ENCODE measurements around the gene RIOK2.
"Not testable (repeated sequence)": the region's sequence is repeated elsewhere in the genome, so short reads cannot be mapped to it uniquely, and the experiment has no call there.

RIOK2 gene

DNA sequence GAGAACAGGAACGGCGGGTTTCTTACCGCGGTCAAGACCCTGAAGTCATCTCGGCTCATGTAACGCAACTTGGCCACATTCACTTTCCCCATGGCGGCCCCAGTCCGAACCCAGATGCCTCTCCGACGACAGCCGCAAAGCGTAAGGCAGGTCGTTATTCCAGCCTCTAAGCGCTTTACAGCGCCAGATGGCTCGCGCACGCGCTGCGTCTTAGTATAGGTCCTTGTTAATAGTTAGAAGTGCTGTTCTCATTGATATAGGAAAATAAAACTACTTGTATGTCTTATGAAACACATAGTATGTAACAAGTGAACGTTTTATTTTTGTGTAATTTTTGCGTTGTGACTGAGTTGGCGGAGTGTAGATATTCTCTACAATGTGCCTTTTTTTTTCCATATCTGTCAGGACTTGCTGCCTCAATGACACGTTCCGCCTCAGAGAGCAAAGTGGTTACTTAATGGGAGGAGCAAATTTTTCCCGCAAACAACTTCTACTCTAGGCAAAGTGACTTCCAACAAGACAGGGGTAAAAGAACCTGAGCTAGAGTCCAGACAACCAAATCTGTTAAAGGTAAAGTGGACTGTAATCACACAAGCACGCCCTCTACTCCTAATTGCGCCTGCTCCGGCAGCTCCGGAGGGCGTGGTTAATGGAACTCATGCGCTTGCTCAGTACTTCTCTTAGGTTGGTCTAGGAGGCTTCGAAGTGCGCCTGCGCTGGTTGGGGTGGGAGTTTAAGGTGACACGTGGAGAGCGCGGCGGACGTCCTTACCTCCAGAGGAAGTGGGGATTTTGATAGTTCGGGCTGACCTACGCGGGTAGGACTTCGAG lies at the start of gene RIOK2:
RIOK2 (minus strand) TSS at position 148 of the 830 bp plus-strand sequence; CDS start at position 92, 56 bp downstream.
- in situ Hi-C loops (cut with MboI; ENCODE audit: low sequenced_read_pairs): no loop called here

DNA sequence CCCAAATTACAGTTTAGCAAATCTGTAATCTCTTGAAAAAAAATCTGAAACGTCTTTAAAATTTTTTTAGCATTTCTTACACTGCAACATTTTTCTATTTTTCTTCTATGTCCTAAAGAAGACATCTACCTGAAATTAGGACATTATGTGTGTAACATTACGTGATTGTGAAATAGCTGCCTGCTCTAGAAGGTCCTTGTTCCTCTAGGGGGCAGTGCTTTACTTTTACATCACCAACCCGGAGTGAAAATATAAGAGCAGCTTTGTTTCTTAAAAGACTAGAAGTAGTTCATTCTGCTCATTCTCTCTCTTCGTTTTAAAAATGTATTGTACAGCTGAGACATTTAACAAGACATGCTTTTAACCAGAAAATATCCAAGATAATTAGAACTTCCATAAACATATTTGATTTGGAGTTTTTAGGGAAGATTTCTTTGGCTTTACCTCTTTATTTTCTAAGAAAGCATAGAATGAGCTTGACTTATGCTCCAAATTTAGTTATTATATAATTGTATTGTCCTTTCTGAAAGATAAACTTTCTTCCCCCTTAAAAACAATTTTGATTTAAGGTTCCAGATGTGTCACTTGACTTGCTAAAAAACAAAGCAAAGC lies 48.1 kb upstream of the RIOK2 start:
- in situ Hi-C loops (cut with MboI; ENCODE audit: low sequenced_read_pairs): no loop called here

DNA sequence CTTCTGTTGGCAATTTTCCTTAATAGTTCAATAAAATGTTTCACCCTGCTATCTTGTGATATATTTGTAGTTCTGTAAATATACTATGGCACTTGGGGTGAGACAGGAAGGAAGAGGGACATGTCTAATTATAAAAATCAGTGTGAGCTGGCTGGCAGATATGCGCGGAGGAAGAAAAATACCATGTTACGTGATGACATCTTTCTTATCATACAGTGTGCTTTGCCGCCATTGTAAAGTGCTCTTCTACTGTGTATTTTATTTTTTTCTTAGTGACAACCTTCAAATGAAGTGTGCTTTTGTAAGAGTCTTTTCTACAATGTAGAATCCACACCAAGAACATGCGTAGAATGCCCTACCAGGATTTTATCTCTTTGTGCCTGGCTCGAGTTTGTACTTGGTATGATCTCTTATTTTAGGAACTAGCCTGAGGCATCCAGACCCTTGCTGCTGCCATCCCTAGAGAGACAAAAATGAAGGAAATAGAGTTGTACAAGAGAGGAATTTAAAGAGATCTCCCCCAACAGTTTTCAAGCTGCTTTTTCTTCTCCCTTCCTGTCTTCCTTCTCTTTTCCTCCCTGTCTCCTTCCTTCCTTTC lies 46.7 kb upstream of the RIOK2 start:
- in situ Hi-C loops (cut with MboI; ENCODE audit: low sequenced_read_pairs): no loop called here

DNA sequence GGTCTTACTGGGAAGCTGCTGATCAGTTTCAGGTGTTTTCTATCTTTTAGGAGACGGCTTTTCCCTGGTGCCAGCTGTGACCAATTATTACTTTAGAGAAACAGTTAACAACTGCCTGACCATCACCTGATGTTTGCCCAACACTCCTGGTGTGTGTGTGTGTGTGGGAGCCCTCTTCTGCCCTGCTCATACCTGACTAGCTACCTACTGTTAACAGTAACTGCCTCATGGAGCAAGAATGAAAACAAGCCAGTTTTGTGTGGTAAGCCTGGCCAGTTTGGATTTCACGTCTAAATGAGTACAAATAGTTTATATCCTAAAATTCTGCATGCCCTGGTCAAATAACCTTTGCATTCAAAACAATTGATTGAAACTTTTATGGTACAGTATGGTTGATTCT lies 46.1 kb upstream of the RIOK2 start:
- in situ Hi-C loops (cut with MboI; ENCODE audit: low sequenced_read_pairs): no loop called here

DNA sequence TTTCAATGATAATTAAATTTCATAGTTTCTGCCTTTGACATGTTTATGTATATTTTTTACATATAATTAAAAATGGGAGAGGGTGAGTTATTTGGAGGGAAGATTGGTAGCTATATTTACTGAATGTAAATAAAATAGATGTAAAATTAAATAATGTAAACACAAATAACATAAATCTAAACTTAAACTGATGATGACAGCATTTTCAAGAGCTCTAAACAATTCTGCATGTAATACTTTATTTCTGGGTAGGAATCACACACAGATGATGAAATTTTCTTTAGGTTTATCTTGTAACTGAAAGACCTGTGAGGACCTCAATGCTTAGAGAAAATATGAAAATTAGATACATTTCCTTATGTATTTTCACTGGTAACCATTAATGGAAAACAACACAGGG lies 42.2 kb upstream of the RIOK2 start:
- in situ Hi-C loops (cut with MboI; ENCODE audit: low sequenced_read_pairs): no loop called here

DNA sequence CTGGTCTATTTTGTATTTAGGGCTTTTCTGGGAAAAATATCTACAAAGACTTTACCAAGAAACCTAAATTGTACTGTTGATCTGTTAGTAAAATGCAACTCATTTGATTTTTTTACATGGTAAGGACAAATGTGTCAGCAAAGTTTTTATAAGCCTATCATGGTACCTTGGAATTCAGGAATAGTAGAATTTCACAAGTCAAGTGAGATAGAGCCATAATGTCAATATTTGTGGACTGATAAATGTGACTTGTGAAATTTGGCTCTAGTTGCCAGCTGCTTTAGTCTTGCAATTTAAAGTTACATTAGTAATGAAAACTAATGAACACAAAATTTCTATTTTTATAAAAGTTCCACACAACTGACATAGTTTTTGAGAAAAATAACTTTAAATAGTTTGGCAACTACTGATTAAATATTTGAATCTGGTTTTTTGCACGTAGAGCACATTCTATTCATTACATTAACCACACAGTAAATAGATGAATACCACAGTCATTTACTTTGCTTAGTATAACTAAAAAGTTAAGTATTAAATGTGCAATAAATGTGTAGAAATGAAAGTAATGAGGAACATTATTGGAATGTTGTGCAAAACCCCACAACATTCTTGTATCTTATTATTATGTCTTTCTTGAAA lies 41.2 kb upstream of the RIOK2 start:
- in situ Hi-C loops (cut with MboI; ENCODE audit: low sequenced_read_pairs): no loop called here

DNA sequence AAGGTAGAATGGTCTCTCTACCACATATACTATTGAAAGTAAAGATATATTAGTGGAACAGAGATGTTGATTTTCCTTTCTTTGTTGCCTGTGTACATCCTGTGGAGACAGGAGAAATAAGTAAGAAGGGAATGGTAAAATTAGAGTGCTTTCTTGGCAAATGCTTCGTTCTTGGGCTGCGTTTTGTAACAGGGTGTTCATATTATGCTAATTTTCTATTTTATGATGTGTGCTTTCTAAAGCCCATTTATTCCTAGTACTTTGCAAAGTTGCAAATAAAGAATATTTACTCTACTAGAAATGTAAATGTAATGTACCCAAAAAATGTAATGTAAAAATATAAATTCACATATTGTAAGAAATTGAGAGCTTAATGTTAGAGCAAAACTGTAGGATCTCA lies 40.5 kb upstream of the RIOK2 start:
- in situ Hi-C loops (cut with MboI; ENCODE audit: low sequenced_read_pairs): no loop called here

DNA sequence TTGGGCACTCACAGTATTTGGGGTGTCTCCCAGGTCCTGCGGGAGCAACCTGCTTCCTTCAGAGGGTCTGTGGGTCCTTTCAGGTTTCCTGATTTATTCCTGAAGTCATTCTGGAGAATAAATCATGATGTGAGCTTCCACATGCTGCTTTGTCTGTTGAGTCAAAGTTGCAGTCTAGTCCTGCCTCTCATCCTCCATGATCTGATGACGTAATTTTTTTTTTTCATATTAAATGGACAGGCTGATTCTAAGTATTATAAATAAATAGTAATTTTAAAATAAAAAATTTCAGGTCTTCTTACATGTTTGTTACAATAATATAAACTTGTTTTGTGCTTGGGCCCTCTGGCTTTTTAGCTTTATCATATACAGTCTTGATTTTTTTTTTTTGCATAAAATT lies 26.3 kb upstream of the RIOK2 start:
- in situ Hi-C loops (cut with MboI; ENCODE audit: low sequenced_read_pairs): no loop called here

DNA sequence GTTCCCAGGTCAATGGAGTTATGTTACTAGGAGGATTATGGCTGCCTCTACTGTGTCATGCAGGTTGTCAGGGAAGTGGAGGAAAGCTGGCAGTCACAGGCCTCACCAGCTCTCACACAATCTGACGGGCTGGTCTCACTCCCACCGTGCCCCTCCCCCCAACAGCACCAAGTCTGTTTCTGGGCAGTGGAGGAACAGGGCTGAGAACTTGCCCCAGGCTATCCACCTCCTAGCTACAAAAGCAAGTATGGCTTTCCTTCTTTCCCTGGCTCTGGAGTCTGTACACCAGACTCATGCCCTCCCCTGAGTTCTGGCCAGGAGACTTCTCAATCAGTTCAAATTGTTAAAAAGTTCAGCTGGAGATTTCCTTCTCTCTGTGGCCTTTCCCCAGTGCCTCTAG lies 25.7 kb upstream of the RIOK2 start:
- in situ Hi-C loops (cut with MboI; ENCODE audit: low sequenced_read_pairs): no loop called here

DNA sequence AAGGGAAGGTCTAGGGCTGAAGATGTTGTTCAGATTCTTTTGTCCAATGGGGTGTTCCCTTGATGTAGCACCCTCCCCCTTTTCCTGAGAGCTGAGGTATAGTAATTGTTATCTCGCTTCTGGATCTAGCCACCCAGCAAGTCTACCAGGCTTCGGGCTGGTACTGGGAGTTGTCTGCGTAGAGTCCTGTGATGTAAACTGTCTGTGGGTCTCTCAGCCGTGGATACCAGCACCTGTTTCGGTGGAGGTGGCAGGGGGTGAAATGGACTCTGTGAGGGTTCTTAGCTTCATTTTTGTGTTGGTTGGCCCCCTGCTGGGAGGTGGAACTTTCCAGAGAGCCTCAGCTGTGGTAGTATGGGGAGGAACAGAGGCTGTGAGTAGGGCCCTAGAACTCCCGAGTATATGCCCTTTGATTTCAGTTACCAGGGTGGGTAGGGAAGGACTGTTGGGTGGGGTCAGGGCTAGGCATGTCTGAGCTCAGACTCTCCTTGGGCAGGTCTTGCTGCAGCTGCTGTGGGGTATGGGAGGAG lies 25.2 kb upstream of the RIOK2 start:
- in situ Hi-C loops (cut with MboI; ENCODE audit: low sequenced_read_pairs): no loop called here

DNA sequence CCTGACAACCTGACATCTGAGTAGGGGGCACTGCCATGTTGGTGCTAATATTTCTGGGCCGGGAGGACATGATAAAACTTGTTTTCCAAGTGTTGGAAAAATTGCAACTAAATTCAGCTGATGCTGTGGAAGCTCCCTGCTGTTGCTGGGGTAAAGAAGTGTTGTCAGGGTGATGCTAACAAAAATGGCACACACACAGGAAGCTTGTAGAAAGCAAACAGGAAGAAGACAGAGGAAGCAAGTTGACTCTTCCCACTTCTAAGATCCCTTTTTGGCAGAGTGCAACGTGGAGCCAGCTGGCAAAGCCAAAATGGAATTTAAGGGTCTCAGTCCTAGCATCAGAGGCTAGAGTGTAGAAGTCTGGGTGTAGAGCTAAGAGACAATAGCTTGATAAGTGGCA lies 11.3 kb upstream of the RIOK2 start:
- in situ Hi-C loops (cut with MboI; ENCODE audit: low sequenced_read_pairs): no loop called here

DNA sequence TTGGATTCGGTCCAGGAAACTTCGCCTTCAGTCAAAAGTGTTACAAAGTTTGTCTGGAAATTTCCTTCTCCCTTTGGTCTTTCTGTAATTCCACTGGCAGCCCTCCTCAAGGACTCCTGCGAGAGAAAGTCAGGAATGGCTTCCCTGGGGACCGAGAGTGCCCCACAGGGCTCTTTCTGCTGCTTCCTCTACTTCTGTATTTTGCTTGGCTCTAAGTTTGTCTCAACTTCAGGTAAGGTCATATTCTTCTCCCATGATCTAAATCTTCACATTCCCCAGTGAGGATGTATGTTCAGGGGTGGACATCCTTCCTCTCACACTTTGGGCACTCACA lies 10.3 kb upstream of the RIOK2 start:
- in situ Hi-C loops (cut with MboI; ENCODE audit: low sequenced_read_pairs): no loop called here

DNA sequence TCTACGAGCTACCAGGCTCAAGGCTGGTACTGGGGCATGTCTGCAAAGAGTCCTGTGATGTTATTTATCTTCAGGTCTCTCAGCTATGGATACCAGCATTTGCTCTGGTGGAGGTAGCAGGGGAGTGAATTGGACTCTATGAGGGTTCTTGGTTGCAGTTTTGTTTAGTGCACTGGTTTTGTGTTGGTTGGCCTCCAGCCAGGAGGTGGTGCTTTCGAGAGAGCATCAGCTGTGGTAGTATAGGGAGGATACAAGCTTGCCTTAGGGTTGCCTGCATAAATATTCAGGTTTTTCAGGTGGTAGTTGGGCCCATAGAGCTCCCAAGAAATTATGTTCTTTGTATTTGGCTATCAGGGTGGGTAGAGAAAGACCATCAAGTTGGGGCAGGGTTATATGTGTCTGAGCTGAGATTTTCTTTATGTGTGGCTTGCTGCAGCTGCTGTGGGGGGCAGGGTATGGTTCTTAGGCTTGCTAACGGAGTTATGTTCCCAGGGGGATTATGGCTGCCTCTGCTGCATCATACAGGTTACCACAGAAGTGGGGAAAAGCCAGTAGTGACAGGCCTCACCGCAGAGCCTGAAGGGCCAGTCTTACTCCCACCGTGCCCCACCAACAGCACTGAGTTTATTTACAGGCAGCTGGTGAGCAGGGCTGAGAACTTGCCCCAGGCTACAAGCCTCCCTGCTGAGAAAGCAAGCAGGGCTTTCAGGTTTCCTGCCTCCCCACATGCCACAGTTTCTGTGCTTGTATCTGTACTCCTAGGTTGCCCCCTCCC lies 9.7 kb upstream of the RIOK2 start:
- in situ Hi-C loops (cut with MboI; ENCODE audit: low sequenced_read_pairs): no loop called here

DNA sequence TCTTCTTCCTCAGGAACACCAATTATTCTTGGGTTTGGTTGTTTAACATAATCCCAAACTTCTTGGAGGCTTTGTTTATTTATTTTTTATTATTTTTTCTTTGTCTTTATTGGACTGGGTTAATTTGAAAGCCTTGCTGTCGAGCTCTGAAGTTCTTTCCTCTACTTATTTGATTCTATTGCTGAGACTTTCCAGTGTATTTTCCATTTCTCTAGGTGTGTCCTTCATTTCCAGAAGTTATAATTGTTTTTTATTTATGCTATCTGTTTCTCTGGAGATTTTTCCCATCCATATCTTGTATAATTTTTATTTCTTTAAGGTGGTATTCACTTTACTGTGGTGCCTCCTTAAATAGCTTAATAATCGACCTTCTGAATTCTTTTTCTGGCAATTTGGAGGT lies 8.8 kb upstream of the RIOK2 start:
- in situ Hi-C loops (cut with MboI; ENCODE audit: low sequenced_read_pairs): no loop called here

DNA sequence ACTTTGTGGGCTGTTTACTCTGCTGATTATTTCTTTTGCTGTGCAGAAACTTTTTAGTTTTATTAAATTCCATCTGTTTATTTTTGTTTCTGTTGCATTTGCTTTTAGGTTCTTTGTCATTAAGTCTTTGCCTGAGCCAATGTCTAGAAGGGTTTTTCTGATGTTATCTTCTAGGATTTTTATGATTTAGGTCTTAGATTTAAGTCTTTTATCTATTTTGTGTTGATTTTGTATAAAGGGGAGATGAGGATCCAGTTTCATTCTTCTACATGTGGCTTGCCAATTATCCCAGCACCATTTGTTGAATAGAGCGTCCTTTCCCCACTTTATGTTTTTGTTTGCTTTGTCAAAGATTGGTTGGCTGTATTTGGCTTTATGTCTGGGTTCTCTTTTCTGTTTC lies 6.5 kb upstream of the RIOK2 start:
- in situ Hi-C loops (cut with MboI; ENCODE audit: low sequenced_read_pairs): not testable (repeated sequence)

DNA sequence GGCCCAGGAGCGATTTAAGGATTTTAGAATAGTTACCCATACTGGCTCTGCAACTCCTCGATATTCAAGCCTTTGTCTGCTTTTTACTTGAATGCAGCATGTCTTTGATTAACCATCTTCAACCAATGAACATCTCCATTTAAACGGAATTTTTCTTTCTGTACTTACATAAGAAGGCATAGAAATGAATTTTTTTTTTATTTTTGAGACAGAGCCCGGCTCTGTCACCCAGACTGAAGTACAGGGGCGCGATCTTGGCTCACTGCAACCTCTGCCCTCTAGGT lies 825 bp upstream of the RIOK2 start:
- in situ Hi-C loops (cut with MboI; ENCODE audit: low sequenced_read_pairs): no loop called here

DNA sequence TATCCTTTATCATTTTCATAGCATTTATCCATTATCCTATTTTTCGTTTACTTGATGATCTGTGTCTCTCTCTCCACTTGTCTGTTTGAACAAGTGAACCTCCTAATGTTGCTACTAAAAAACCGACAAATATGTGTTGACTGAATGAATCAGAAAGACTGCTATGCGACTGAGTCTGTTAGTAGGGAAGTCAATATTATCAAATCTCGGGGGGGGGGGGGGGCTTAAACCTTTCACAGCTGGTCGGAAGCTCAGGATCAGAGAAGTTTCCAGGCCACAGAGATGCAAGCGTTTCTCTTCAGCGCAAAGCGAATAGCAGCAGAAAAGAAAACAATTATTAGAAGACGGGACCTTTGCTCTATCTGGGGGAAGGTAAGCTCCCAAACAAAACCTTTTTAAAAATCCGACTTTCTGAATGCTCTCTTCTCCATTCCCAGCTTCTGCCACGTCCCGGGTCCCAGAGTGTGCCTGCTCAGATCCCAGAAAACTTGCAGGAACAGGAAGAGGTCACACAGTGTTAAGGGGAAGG lies 412 bp downstream of the RIOK2 start:
- in situ Hi-C loops (cut with MboI; ENCODE audit: low sequenced_read_pairs): no loop called here

DNA sequence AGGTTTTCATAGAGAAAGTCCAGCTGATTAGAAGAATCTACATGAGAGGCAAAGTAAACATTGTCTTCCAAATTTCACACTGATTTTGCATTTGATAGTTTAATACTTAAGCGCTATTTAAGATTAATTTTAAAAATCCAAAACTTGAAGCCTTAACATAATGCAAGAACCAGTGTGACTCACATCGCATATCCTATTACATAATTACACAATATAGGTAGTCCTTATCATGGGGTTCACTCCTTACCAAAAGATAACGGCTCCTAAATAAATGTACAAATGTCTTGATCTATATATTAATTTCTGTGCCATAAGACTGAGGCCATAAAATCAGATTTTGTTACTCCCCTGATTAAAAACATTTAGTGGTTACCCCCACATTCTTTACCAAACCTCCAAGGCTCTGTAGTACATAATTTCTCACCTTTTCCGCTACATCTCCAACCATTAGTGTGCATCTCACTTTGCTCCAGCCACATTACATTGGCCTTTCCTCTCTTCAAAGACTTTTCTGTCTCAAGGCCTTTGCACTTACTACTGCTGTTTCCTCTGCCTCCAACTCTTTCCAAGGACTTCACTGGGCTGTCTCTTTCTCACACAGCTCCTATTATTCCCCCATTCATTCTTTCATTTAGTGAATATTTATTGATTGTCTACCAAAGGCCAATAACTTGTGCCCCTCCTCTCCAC lies 1.0 kb downstream of the RIOK2 start:
- in situ Hi-C loops (cut with MboI; ENCODE audit: low sequenced_read_pairs): no loop called here

DNA sequence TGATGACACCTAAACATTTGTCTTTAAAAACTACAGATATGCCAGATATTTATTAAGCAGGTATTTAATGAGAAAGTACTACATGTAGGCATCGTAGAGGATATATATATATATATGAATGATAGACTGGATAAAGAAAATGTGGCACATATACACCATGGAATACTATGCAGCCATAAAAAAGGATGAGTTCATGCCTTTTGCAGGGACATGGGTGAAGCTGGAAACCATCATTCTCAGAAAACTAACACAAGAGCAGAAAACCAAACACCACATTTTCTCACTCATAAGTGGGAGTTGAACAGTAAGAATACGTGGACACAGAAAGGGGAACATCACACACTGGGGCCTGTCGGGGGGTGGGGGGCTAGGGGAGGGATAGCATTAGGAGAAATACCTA lies 3.6 kb downstream of the RIOK2 start:
- in situ Hi-C loops (cut with MboI; ENCODE audit: low sequenced_read_pairs): not testable (repeated sequence)

DNA sequence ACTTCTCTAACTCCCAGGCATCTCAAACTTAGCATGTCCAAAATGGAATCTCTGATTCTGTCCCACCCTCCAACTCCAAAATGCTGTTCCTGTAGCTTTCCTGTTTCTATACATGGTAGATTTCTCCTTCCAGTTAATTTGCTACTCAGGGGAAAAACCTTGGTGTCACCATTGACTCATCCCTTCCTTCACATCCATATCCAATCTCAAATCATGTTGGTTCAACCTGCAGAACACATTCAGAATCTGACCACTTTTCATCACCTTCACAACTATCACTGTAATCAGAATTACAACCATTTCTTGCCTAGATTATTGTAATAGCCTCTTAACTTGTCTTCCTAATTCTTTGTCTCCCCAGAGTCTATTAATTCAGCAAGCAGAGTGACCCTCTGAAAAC lies 10.8 kb downstream of the RIOK2 start:
- in situ Hi-C loops (cut with MboI; ENCODE audit: low sequenced_read_pairs): no loop called here
